Fibroblast of mammary gland (primary cell): ENCODE measurements around the gene TENM4.

ENCODE experiments used
- DNase-seq: peaks from one replicate; pipeline ENCODE4 v3.0.0-alpha.2; 2010; ENCODE audit warnings: low read depth
- H3K4me3 ChIP-seq: 2 replicates; pipeline ENCODE4 v1.5.1; 2011; ENCODE audit warnings: low read depth, mild to moderate bottlenecking, low read length, moderate library complexity; ENCODE audit not compliant: control insufficient read depth
- TF ChIP-seq, protein P1 (sequence below): conservative IDR thresholded peaks from 2 replicates; pipeline ENCODE4 v1.5.1; 2011; ENCODE audit warnings: low read depth, low read length, inconsistent platforms; ENCODE audit not compliant: control insufficient read depth, insufficient read depth

Gene TENM4

DNA sequence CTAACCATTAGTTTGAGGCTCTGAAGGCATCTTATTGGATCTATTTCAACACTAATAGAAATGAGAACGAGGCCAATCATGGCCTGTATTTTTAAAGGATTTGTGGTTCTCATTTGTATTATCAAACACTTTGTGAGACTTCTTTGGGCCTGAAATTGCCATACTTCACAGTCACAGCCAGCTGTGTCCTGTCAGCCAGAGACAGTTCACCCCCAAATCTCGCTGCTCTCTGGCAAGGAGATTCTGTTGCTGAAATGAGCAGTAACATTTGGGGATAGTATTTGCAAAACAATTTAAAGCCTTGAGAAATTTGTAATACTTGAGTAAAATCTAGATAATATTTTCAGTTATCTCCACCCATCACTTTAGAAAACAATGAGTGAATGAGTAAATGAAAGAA, 26.9 kb upstream of the TENM4 start:
- no peak for DNase-seq
- TF ChIP-seq, protein P1, sequence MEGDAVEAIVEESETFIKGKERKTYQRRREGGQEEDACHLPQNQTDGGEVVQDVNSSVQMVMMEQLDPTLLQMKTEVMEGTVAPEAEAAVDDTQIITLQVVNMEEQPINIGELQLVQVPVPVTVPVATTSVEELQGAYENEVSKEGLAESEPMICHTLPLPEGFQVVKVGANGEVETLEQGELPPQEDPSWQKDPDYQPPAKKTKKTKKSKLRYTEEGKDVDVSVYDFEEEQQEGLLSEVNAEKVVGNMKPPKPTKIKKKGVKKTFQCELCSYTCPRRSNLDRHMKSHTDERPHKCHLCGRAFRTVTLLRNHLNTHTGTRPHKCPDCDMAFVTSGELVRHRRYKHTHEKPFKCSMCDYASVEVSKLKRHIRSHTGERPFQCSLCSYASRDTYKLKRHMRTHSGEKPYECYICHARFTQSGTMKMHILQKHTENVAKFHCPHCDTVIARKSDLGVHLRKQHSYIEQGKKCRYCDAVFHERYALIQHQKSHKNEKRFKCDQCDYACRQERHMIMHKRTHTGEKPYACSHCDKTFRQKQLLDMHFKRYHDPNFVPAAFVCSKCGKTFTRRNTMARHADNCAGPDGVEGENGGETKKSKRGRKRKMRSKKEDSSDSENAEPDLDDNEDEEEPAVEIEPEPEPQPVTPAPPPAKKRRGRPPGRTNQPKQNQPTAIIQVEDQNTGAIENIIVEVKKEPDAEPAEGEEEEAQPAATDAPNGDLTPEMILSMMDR, result no peak
- no peak overlapping the region for H3K4me3 ChIP-seq

DNA sequence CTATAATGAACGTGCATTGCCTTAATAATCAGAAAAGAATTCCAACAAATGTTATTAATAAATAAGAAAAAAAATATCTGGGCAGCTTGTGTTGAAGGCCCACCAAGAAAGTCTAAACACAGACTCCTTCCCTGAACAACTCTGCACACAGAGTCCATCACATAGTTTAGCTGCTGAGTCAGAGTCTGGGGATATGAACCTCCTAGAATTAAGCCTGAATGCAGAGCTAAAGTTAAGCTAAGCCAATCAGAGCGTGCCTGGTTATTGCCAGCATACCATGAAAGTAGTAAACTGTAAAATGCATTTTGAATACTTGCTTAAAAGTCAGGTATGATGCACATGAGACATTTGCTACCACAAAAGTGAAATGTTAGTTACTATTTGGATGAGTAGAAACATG, 25.6 kb upstream of the TENM4 start:
- peak; percentile 56 for DNase-seq
- TF ChIP-seq, protein P1, result no peak
- H3K4me3 ChIP-seq, result no peak overlapping the region

DNA sequence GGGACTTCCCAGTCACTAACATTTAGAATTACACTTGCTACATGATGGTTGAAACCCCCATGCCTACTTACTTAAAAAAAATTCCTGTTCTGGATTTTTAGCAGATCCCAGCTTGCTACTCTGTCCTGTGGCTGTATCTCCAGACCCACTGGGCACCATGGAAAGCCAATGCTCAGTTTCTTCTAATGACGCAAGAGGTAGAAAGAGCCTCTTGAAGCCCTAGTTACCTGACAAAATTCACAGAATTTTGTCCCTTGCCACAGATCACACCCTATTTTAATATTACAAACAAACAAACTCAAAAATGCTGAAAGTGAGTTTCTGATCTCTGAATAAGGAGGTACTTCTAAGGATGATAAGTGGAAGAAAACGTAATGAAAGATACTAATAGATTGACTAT, 24.3 kb upstream of the TENM4 start:
- H3K4me3 ChIP-seq, result no peak overlapping the region
- TF ChIP-seq, protein P1, result no peak
- DNase-seq, result no peak

DNA sequence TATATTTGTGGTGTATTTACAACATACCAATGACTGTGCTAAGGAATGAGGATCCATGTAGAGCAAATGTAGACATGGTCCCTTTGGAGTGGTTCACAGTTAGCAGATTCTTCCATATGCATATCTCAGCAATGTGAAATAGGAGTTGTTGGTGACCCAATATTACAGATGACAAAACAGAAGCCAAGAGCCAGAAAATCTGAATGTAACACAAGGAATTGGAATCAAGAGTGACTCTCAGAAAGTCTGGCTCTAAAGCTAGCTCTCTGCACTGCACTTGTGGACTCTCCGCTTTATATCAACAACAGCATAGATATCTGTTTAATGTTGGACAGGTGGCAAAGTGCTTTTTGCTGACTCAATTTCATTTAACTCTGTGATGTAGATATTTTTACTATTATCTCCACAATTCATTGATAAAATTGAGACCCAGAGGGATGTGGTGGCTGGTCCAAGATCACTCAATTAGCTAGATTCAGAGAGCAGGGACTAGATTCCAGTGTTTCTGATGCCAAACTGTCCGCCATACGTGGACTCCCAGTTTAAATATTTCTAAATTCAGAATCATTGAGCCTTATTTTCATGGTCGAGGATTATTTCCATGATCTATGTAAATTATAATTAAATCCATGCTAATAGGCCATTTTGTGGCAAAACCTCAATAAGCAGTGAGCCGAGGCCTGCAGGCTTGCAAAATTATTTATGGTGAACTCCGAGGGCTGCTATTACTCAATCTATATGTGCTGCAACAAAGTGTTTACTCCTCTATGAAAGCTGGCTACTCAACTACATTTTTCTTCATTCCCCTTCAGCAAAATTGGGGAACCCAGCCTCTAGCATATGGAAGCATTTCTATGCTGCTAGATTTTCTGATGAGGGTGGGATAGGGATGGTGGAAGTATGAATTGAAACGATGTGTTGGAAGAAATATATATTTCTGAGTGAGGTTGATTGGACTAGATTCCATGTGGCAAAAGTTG, 21.1 kb upstream of the TENM4 start:
- no peak for DNase-seq
- no peak overlapping the region for H3K4me3 ChIP-seq
- TF ChIP-seq, protein P1, result no peak

DNA sequence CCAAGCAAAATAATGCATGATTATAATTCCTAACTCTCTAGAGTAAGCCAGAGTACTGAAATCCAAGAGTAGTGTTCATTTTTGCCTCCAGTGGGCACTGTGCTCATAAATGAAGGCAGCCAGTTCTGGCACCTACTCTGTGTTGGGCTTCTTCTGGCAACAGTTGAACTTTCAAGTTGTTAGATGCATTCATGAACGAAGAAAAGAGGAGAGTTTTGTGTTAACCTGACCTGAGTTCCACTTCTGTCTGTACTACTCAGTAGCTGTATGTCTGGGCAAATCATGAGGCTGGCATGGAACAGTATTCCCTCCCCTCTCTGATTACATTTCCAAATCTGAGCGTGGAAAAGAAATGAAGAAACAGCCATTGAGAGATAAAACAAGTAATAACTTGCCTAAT, 20.3 kb upstream of the TENM4 start:
- no peak overlapping the region for H3K4me3 ChIP-seq
- peak; percentile 55 for DNase-seq
- TF ChIP-seq, protein P1, result peak; percentile 79

DNA sequence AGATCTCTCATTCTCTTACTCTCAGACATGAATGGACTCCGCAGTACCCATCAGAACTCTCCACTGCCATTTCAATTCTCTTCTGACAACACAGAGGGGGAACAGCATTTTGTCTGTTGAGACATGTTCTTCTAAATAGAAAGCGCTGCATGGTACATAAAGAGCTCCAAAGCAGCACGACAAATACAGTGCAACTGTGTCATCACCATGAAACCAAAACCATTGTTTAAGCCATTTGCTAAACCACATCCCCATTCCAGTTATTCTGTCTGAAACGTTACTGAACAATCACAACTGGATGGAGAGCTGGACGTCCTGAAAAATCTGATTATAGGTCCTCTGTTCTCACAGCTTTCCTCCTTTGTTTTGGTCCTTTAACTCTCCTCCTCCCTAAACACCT, 17.9 kb upstream of the TENM4 start:
- no peak overlapping the region for H3K4me3 ChIP-seq
- no peak for DNase-seq
- TF ChIP-seq, protein P1, result no peak

DNA sequence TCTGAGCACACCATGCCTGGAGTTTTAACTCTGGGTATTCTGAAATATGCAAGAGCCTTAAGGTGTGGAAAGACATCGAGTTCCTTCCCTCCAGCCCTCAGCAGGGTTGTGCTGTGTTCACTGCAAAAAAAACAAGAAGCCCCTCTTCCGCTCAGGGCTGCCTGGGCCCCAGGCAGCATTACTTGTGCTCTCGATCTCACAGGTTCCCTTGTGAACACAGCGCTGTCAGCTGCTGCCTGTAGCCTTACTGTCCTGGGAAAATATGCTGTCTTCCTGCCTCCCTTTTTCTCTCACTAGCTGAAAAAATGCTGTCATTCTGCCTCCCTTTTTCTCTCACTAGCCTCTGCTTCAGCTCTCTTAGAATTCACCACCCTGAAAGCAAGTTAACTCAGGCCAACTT, 15.7 kb upstream of the TENM4 start:
- H3K4me3 ChIP-seq, result no peak overlapping the region
- TF ChIP-seq, protein P1, result no peak
- DNase-seq, result no peak
